ENCODE results near the gene SSBP4. TPM values are rescaled to one million over a fixed set of nuclear protein-coding genes. Genes with fewer than 3 reads are reported as not detected.

SSBP4 gene
- polyA plus RNA-seq, 1 of the 3 experiments (the other 2 are of a cell fraction): 24.9 TPM

DNA sequence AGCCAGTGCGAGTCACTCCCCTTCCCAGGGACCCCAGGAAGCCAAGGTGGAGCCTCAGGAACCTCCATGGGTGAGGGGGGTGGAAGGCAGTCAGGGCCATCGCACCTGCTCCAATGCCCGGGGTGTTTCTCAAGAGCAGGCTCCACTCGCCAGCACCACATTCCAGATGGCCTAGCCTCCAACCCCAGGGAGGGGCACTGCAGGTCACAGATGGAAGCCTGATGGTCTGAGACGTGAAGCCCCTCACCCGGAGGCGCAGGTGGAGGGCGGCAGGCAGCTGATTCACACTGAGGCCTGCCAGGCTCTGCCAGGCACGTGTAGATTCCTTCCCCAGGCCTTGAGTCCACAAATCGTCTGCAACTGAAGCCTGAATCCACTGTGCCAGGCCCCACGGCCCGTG, 41.7 kb downstream of the SSBP4 start:
- CTCF ChIA-PET: interaction anchor here (0.5 to 8.1 kb wide), 18 partner anchors 11 to 476 kb away, joined by 3 to 215 read pairs (median 10); partner anchors contain the start of gene KXD1
- TF ChIP-seq, protein P1, sequence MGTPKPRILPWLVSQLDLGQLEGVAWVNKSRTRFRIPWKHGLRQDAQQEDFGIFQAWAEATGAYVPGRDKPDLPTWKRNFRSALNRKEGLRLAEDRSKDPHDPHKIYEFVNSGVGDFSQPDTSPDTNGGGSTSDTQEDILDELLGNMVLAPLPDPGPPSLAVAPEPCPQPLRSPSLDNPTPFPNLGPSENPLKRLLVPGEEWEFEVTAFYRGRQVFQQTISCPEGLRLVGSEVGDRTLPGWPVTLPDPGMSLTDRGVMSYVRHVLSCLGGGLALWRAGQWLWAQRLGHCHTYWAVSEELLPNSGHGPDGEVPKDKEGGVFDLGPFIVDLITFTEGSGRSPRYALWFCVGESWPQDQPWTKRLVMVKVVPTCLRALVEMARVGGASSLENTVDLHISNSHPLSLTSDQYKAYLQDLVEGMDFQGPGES (IDR thresholded peaks at IDR 0.05; ENCODE audit: low read depth, low read length): no peak
- TF ChIP-seq FOXJ3 (CRISPR knock-in tag; IDR thresholded peaks at IDR 0.05): no peak
- TF ChIP-seq ELF1 (IDR thresholded peaks at IDR 0.05): no peak
- no peak for TF ChIP-seq NFIC (IDR thresholded peaks at IDR 0.05; ENCODE audit: borderline replicate concordance)
- TF ChIP-seq GATA2 (CRISPR knock-in tag; IDR thresholded peaks at IDR 0.05): no peak
- TF ChIP-seq NRF1 (IDR thresholded peaks at IDR 0.05; ENCODE audit: low read depth, low read length): no peak
- no peak for TF ChIP-seq RFX5 (IDR thresholded peaks at IDR 0.05; ENCODE audit: low read length)
- no peak for TF ChIP-seq EP300 (IDR thresholded peaks at IDR 0.05; ENCODE audit: borderline replicate concordance in 1 of 2, low read depth in 1 of 2, low read length in 1 of 2)
- no peak for TF ChIP-seq TEAD4 (IDR thresholded peaks at IDR 0.05; ENCODE audit: borderline replicate concordance, insufficient read depth)
- no peak for TF ChIP-seq SIN3A (IDR thresholded peaks at IDR 0.05; ENCODE audit: borderline replicate concordance, low read depth, low read length)
- no peak for TF ChIP-seq RAD21 (IDR thresholded peaks at IDR 0.05; ENCODE audit: low read length)
- H3K9ac ChIP-seq: no peak overlapping the region
- no peak overlapping the region for H3K4me3 ChIP-seq (ENCODE audit: low read depth in 2 of 2, low read length in 1 of 2)
- WGBS (ENCODE audit: low lambda C conversion rate): 85% methylated on average over 5 of the region's 12 CpGs
- no peaks in the 10 kb centered on the region for H3K27me3 ChIP-seq (ENCODE audit: insufficient read depth)
- peaks cover 9% of the 10 kb centered on the region for H3F3A ChIP-seq (replicated peaks; ENCODE audit: insufficient read depth)
- H3K4me2 ChIP-seq: peak overlapping the region; percentile 56; the same call in 1 of the 2 replicates
- peaks cover 0 to 8% of the 10 kb centered on the region in 2 experiments for H3K36me3 ChIP-seq (replicated peaks in 1 of 2; ENCODE audit: control insufficient read depth in 1 of 2, insufficient read depth in 2 of 2, low read length in 1 of 2)
- POLR2A ChIA-PET: no interaction called here
- H3K4me1 ChIP-seq (ENCODE audit: control insufficient read depth in 1 of 2, insufficient read depth in 2 of 2, low read depth in 1 of 2, low read length in 1 of 2): peaks cover 9 to 11% of the 10 kb centered on the region in 2 experiments; a peak in 3 of 4 replicates
- peaks cover 43% of the 10 kb centered on the region for H4K20me1 ChIP-seq (ENCODE audit: insufficient read depth)
- H2AFZ ChIP-seq (ENCODE audit: low read depth): no peak overlapping the region
- no peak for DNase-seq
- H3K27ac ChIP-seq (ENCODE audit: low read depth in 2 of 2, low read length in 1 of 2): no peak overlapping the region
- H3K79me2 ChIP-seq (ENCODE audit: insufficient read depth): no peaks in the 10 kb centered on the region
- no peaks in the 10 kb centered on the region for H3K9me3 ChIP-seq
- no peaks in the 10 kb centered on the region for H3K9me2 ChIP-seq

DNA sequence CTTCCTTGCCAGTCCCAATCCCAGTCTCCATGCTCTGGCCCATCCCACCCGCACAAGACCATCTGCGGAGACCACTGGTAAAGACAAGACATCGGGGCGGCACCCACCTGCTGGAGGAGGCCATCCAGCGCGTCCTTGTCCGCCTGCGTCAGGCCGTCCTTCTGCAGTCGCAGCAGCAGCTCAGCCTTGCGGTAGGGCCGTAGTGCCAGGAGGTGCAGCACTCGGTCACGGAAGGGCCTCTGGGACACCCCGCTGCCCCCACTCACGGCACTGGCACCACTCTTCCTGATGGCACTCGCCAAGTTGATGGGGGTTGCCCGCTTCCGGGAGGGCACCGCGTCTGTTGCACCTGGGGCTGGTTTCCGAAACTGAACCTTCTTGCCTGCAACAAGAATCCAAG, 42.3 kb downstream of the SSBP4 start:
- Histone ChIP-seq H3K27me3 (ENCODE audit: insufficient read depth) (no peaks in the 10 kb centered on the region), H3K9me3 (no peaks in the 10 kb centered on the region), H2AFZ (ENCODE audit: low read depth) (no peak overlapping the region), H3K4me1 (ENCODE audit: control insufficient read depth in 1 of 2, insufficient read depth in 2 of 2, low read depth in 1 of 2, low read length in 1 of 2) (peaks cover 9 to 11% of the 10 kb centered on the region in 2 experiments; a peak in 3 of 4 replicates), H3K9ac (no peak overlapping the region), H4K20me1 (ENCODE audit: insufficient read depth) (peaks cover 46% of the 10 kb centered on the region), H3K36me3 (replicated peaks in 1 of 2; ENCODE audit: control insufficient read depth in 1 of 2, insufficient read depth in 2 of 2, low read length in 1 of 2) (peaks cover 0 to 8% of the 10 kb centered on the region in 2 experiments), H3F3A (replicated peaks; ENCODE audit: insufficient read depth) (peaks cover 9% of the 10 kb centered on the region), H3K27ac (ENCODE audit: low read depth in 2 of 2, low read length in 1 of 2) (no peak overlapping the region), H3K4me3 (ENCODE audit: low read depth in 2 of 2, low read length in 1 of 2) (no peak overlapping the region), H3K9me2 (no peaks in the 10 kb centered on the region), H3K79me2 (ENCODE audit: insufficient read depth) (no peaks in the 10 kb centered on the region; the same call in 1 of the 2 replicates), H3K4me2 (no peak overlapping the region)
- ChIA-PET CTCF (interaction anchor here (0.6 to 8.1 kb wide), 32 partner anchors 10 to 386 kb away, joined by 3 to 215 read pairs (median 4); partner anchors contain the start of gene KXD1), POLR2A (no interaction called here)
- DNase-seq: no peak
- 100% methylated on average over 5 of the region's 22 CpGs for WGBS (ENCODE audit: low lambda C conversion rate)
- TF ChIP-seq MXI1 (IDR thresholded peaks at IDR 0.05; ENCODE audit: low read depth, low read length) (no peak), RAD21 (IDR thresholded peaks at IDR 0.05; ENCODE audit: low read length) (no peak), POLR2AphosphoS5 (IDR thresholded peaks at IDR 0.05; ENCODE audit: low read depth, low read length) (no peak), JUND (IDR thresholded peaks at IDR 0.05) (no peak), RXRA (IDR thresholded peaks at IDR 0.05; ENCODE audit: borderline replicate concordance, low read depth) (no peak), RCOR1 (IDR thresholded peaks at IDR 0.05; ENCODE audit: low read length) (no peak), NRF1 (IDR thresholded peaks at IDR 0.05; ENCODE audit: low read depth, low read length) (no peak), GATA2 (CRISPR knock-in tag; IDR thresholded peaks at IDR 0.05) (no peak), ELF1 (IDR thresholded peaks at IDR 0.05) (no peak), GABPA (IDR thresholded peaks at IDR 0.05; ENCODE audit: low read depth) (no peak), RFX5 (IDR thresholded peaks at IDR 0.05; ENCODE audit: low read length) (no peak)
- TF ChIP-seq, protein P2, sequence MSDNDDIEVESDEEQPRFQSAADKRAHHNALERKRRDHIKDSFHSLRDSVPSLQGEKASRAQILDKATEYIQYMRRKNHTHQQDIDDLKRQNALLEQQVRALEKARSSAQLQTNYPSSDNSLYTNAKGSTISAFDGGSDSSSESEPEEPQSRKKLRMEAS (IDR thresholded peaks at IDR 0.05; ENCODE audit: low read depth): no peak
- TF ChIP-seq, protein P3, sequence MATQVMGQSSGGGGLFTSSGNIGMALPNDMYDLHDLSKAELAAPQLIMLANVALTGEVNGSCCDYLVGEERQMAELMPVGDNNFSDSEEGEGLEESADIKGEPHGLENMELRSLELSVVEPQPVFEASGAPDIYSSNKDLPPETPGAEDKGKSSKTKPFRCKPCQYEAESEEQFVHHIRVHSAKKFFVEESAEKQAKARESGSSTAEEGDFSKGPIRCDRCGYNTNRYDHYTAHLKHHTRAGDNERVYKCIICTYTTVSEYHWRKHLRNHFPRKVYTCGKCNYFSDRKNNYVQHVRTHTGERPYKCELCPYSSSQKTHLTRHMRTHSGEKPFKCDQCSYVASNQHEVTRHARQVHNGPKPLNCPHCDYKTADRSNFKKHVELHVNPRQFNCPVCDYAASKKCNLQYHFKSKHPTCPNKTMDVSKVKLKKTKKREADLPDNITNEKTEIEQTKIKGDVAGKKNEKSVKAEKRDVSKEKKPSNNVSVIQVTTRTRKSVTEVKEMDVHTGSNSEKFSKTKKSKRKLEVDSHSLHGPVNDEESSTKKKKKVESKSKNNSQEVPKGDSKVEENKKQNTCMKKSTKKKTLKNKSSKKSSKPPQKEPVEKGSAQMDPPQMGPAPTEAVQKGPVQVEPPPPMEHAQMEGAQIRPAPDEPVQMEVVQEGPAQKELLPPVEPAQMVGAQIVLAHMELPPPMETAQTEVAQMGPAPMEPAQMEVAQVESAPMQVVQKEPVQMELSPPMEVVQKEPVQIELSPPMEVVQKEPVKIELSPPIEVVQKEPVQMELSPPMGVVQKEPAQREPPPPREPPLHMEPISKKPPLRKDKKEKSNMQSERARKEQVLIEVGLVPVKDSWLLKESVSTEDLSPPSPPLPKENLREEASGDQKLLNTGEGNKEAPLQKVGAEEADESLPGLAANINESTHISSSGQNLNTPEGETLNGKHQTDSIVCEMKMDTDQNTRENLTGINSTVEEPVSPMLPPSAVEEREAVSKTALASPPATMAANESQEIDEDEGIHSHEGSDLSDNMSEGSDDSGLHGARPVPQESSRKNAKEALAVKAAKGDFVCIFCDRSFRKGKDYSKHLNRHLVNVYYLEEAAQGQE (IDR thresholded peaks at IDR 0.05; ENCODE audit: low read depth, low read length): no peak
- TF ChIP-seq, protein P4, sequence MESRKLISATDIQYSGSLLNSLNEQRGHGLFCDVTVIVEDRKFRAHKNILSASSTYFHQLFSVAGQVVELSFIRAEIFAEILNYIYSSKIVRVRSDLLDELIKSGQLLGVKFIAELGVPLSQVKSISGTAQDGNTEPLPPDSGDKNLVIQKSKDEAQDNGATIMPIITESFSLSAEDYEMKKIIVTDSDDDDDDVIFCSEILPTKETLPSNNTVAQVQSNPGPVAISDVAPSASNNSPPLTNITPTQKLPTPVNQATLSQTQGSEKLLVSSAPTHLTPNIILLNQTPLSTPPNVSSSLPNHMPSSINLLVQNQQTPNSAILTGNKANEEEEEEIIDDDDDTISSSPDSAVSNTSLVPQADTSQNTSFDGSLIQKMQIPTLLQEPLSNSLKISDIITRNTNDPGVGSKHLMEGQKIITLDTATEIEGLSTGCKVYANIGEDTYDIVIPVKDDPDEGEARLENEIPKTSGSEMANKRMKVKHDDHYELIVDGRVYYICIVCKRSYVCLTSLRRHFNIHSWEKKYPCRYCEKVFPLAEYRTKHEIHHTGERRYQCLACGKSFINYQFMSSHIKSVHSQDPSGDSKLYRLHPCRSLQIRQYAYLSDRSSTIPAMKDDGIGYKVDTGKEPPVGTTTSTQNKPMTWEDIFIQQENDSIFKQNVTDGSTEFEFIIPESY (IDR thresholded peaks at IDR 0.05; ENCODE audit: borderline replicate concordance, low read depth): no peak
- TF ChIP-seq, protein P5, sequence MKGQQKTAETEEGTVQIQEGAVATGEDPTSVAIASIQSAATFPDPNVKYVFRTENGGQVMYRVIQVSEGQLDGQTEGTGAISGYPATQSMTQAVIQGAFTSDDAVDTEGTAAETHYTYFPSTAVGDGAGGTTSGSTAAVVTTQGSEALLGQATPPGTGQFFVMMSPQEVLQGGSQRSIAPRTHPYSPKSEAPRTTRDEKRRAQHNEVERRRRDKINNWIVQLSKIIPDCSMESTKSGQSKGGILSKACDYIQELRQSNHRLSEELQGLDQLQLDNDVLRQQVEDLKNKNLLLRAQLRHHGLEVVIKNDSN (IDR thresholded peaks at IDR 0.05; ENCODE audit: borderline replicate concordance, low read depth): no peak
